Measurements from ENCODE around the gene AATF.

The AATF gene

GRCh38 chr17:36946726-36947091 lies 2.0 kb upstream of the AATF start:
- TF ChIP-seq CTCF (IDR thresholded peaks at IDR 0.05; ENCODE audit: low read depth, low read length) = no peak
- H3K4me3 ChIP-seq (replicated peaks in 1 of 2; ENCODE audit: low read depth in 2 of 2, low read length in 2 of 2) = no peak overlapping the region
- no peak for DNase-seq (ENCODE audit: low read depth in 2 of 2)

GRCh38 chr17:36947922-36948716 lies 635 bp upstream of the AATF start:
- DNase-seq (ENCODE audit: low read depth in 2 of 2) = no peak
- no peak for TF ChIP-seq CTCF (IDR thresholded peaks at IDR 0.05; ENCODE audit: low read depth, low read length)
- H3K4me3 ChIP-seq (replicated peaks in 1 of 2; ENCODE audit: low read depth in 2 of 2, low read length in 2 of 2) = peak overlapping the region; percentile 88 to 90

GRCh38 chr17:36949461-36949927 lies 740 bp downstream of the AATF start:
- TF ChIP-seq CTCF (IDR thresholded peaks at IDR 0.05; ENCODE audit: low read depth, low read length) = no peak
- DNase-seq (ENCODE audit: low read depth in 2 of 2) = peak in 1 of 2 donors; percentile 62
- peak overlapping the region; percentile 88 to 90 for H3K4me3 ChIP-seq (replicated peaks in 1 of 2; ENCODE audit: low read depth in 2 of 2, low read length in 2 of 2)

GRCh38 chr17:36950027-36950426 lies 1.3 kb downstream of the AATF start:
- TF ChIP-seq CTCF (IDR thresholded peaks at IDR 0.05; ENCODE audit: low read depth, low read length) = no peak
- no peak for DNase-seq (ENCODE audit: low read depth in 2 of 2)
- peak overlapping the region; percentile 88 to 90 for H3K4me3 ChIP-seq (replicated peaks in 1 of 2; ENCODE audit: low read depth in 2 of 2, low read length in 2 of 2)

- H3K4me3 ChIP-seq (replicated peaks in 1 of 2; ENCODE audit: low read depth in 2 of 2, low read length in 2 of 2) = no peak overlapping the region
- no peak for TF ChIP-seq CTCF (IDR thresholded peaks at IDR 0.05; ENCODE audit: low read depth, low read length)
- no peak for DNase-seq (ENCODE audit: low read depth in 2 of 2)
These were observed 2.5 kb downstream of the AATF start for GRCh38 chr17:36951084-36951789.

GRCh38 chr17:36971508-36971907 lies 22.8 kb downstream of the AATF start:
- H3K4me3 ChIP-seq (replicated peaks in 1 of 2; ENCODE audit: low read depth in 2 of 2, low read length in 2 of 2) = no peak overlapping the region
- DNase-seq (ENCODE audit: low read depth in 2 of 2) = no peak
- TF ChIP-seq CTCF (IDR thresholded peaks at IDR 0.05; ENCODE audit: low read depth, low read length) = no peak

Measured in cardiac fibroblast (primary cell).